PC-3 (cell line): ENCODE data around the gene LTC4S.

Experiments used
- EZH2 ChIP-seq: fragments of 300-600 bp; sonication (generic); IDR thresholded peaks from one replicate; pipeline ENCODE4 v1.6.1; 2017; ENCODE audit warnings: antibody characterized with exemption, mild to moderate bottlenecking, low read length; ENCODE audit not compliant: unreplicated experiment
- EZH2phosphoT487 ChIP-seq: fragments of 300-600 bp; sonication (generic); IDR thresholded peaks from 2 replicates; pipeline ENCODE4 v1.6.1; 2018; ENCODE audit warnings: mild to moderate bottlenecking, antibody characterized with exemption, low read length, borderline replicate concordance
- TF ChIP-seq, protein P1 (sequence below): fragments of 300-600 bp; sonication (generic); conservative IDR thresholded peaks from 2 replicates; pipeline ENCODE4 v1.5.1; 2017; ENCODE audit warnings: antibody characterized with exemption, low read depth, mild to moderate bottlenecking, low read length

DNA sequence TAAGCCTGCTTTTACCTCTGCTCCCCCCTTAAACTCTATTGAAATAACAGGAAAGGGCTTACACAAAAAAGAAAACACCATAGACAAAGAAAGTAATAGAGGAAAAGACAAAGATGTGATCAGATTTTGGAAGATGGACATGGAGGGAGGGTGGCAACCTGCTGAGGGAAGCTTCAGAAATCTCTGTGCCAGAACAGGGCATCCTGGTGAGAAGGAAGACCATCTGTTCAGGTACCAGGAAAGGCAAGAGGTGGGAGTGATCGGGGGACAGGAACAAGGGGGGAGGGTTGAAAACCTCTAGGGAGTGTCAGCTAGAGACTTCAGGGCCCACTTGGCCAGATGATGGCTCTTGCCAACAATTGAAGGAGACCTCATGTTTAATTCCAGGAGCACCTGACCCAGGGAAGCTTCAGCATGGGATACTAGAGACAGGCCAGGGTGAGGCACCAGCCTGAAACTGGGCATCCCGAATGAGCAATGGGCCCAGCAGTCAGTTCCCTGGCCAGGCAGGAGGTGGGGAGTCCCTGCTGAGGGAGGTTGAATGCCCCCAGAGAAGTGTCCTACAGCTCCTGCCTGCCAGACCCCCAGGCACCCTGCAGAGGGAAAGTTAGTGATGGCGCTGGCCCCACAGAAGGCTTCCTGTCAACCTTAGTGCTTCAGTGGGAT, 35.1 kb downstream of the LTC4S start:
- TF ChIP-seq EZH2phosphoT487 (no peak), EZH2 (no peak)
- TF ChIP-seq, protein P1, sequence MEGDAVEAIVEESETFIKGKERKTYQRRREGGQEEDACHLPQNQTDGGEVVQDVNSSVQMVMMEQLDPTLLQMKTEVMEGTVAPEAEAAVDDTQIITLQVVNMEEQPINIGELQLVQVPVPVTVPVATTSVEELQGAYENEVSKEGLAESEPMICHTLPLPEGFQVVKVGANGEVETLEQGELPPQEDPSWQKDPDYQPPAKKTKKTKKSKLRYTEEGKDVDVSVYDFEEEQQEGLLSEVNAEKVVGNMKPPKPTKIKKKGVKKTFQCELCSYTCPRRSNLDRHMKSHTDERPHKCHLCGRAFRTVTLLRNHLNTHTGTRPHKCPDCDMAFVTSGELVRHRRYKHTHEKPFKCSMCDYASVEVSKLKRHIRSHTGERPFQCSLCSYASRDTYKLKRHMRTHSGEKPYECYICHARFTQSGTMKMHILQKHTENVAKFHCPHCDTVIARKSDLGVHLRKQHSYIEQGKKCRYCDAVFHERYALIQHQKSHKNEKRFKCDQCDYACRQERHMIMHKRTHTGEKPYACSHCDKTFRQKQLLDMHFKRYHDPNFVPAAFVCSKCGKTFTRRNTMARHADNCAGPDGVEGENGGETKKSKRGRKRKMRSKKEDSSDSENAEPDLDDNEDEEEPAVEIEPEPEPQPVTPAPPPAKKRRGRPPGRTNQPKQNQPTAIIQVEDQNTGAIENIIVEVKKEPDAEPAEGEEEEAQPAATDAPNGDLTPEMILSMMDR, result no peak
